Lower leg skin (tissue), 4 donors: ENCODE measurements around the gene EML6. TPM values are rescaled to one million over a fixed set of nuclear protein-coding genes. Genes with fewer than 3 reads are reported as not detected.

Experiments used
- DNase-seq, 2 donors: peaks; one replicate each; pipeline ENCODE4 v3.0.0-alpha.2; 2019; ENCODE audit warnings: low spot score in 2 of 2
- H3K4me3 ChIP-seq: fragments of 200-600 bp; sonication (generic); 2 replicates; pipeline ENCODE4 v1.5.1; 2017; ENCODE audit warnings: mild to moderate bottlenecking, low read depth; ENCODE audit not compliant: poor library complexity, severe bottlenecking
- POLR2A ChIP-seq, 2 donors: fragments of 450-650 bp; IDR thresholded peaks; one replicate each; pipeline ENCODE4 v1.6.1; 2016 to 2017; ENCODE audit warnings: antibody characterized with exemption in 2 of 2, mild to moderate bottlenecking in 1 of 2, moderate library complexity in 1 of 2
- WGBS, 2 donors: methylation state at CpG; one replicate each; pipeline ENCODE4 v1.1.5; 2018; 5-methylcytosine and 5-hydroxymethylcytosine counted together
- intact Hi-C: fragments of 100-400 bp; cut with DNase I; formaldehyde crosslinking; loops from one replicate; pipeline ENCODE4 v1.15.0; 2023; ENCODE audit warnings: low total_unique reads
- total RNA-seq, 4 donors: library from RNA; depleted of rRNA; stranded (reverse); fragments of >200 nt; gene quantifications; one replicate each; pipeline ENCODE4 v1.1.0, GENCODE V29; 2016
- TF ChIP-seq, protein P1 (sequence below), 3 donors: fragments of 450-650 bp; IDR thresholded peaks; one replicate each; pipeline ENCODE4 v1.5.1; 2016; ENCODE audit warnings: antibody characterized with exemption in 3 of 3, mild to moderate bottlenecking in 3 of 3, moderate library complexity in 2 of 3

The EML6 gene
- total RNA-seq, 4 donors from 2014 or later: 1.8 to 4.4 (median 3.3) TPM

DNA sequence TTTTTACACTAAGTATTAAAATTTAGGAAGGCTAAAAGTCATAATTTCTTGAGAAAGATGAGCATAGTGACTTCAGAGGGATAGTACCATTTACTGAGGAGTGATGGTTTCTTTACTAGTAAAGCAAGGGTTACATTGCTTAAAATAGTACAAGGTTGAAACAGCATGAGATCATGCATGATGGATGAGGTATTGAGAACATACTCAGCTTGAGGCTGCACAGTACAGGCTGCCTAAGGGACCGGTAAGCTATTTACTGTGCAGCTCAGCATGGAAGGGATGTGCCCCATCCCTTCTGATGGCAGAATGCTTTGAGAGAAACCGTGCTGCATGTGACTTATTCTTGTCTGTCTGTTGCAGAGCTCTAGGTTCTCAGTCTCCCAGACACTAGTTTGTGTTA is 122.1 kb downstream of the EML6 start:
- WGBS, 2 donors: 65% methylated on average over 2 of the region's 2 CpGs
- no peak overlapping the region for H3K4me3 ChIP-seq
- intact Hi-C loops: no loop called here
- TF ChIP-seq, protein P1, sequence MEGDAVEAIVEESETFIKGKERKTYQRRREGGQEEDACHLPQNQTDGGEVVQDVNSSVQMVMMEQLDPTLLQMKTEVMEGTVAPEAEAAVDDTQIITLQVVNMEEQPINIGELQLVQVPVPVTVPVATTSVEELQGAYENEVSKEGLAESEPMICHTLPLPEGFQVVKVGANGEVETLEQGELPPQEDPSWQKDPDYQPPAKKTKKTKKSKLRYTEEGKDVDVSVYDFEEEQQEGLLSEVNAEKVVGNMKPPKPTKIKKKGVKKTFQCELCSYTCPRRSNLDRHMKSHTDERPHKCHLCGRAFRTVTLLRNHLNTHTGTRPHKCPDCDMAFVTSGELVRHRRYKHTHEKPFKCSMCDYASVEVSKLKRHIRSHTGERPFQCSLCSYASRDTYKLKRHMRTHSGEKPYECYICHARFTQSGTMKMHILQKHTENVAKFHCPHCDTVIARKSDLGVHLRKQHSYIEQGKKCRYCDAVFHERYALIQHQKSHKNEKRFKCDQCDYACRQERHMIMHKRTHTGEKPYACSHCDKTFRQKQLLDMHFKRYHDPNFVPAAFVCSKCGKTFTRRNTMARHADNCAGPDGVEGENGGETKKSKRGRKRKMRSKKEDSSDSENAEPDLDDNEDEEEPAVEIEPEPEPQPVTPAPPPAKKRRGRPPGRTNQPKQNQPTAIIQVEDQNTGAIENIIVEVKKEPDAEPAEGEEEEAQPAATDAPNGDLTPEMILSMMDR (IDR thresholded peaks at IDR 0.05): no peak
- no peak for DNase-seq

DNA sequence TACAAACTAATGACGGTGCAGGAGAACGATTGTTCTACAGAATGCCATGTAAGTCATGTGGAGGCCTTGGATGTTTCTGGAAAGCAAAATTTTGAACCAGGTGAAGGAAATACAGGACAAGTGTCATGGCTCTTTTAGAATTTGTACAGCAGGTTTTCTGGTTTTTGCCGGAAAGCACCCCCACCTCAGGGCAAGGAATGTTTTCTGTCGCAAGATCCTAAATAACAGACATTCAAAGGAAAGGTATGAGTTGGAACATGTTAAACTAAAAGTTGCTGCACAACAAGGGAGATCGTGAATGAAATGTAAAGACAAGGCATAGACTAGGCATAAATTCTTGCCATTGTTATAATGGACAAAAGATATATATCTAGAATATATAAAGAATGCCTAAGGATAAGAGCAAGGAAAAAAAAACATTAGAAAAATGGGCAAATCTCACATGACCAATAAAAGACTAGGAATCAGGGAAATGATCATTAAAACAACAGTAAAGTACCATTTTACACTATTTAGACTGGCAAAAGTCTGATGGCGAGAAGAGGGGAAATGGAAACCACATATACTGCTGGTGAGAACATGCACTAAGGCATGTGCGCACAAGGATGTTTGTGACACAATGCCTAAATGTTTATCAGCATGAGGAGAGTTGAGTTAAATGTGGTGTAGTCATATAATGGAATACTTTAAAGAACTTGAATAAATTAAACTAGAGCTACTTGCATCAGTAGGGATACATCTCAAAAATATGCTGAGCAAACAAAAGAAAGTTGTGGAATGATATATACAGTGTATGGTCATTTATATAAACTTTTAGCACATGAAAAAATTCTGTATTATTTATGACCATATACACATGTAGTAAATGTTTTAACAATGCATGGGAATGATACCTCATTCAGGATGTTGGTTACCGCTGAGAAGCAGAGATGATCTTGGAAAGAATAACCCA is 127.0 kb downstream of the EML6 start:
- no peak overlapping the region for H3K4me3 ChIP-seq
- no peak for TF ChIP-seq POLR2A (IDR thresholded peaks at IDR 0.05)
- TF ChIP-seq, protein P1 (IDR thresholded peaks at IDR 0.05): no peak
- no peak for DNase-seq
- 75% methylated on average over 8 of the region's 8 CpGs for WGBS, 2 donors
- intact Hi-C loops: no loop called here

DNA sequence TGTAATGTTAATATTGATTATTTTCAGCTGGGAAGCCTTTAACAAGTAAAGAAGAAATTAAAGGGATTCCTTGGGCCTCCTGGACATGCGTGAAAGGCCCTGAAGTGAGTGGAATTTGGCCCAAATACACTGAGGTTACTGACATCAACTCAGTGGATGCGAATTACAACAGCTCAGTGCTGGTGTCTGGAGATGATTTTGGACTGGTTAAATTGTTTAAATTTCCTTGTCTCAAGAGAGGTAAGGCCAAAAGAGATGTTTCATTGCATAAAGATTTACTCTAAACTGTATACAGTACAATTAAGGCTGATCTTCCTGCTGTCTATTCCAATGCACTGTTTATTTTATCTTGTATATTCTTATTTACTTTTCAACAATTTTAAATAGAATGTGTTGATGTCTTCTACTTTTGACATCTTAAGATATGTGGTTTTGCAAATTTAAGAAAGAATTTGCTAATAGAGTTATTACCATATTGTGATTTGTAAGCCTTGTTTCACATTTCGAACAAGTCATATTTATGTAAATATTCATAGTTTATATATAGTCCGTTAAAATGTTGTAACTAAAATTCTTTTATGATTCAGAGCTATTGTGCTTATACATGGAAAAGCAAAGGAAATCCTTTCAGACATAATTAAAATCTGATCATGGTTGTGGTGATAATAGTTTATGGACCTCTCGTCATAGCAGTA is 130.3 kb downstream of the EML6 start:
- WGBS, 2 donors: 91 to 94% methylated on average over 5 of the region's 5 CpGs
- intact Hi-C loops: no loop called here
- DNase-seq: no peak
- TF ChIP-seq, protein P1 (IDR thresholded peaks at IDR 0.05): no peak
- TF ChIP-seq POLR2A (IDR thresholded peaks at IDR 0.05): no peak
- no peak overlapping the region for H3K4me3 ChIP-seq

DNA sequence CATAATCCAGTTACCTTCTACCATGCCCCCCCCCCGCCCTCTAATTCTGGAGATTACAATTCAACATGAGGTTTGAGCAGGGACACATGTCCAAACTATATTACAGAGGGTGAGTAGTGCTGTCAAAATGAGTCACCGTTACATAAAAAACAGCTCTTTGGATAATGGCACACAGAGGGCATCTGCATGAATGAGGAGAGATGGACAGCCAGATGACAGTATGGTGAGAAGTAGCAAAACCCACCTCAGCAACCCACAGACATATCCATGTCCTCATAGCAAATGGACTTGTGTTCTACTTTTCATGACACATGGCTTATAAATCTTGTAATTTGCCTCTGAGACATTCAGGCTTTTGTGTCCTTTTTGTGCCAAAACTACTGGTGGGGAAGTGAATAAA is 132.0 kb downstream of the EML6 start:
- 92 to 100% methylated on average over 2 of the region's 2 CpGs for WGBS, 2 donors
- DNase-seq: no peak
- intact Hi-C loops: no loop called here
- H3K4me3 ChIP-seq: no peak overlapping the region
- TF ChIP-seq, protein P1 (IDR thresholded peaks at IDR 0.05): no peak
- no peak for TF ChIP-seq POLR2A (IDR thresholded peaks at IDR 0.05)

DNA sequence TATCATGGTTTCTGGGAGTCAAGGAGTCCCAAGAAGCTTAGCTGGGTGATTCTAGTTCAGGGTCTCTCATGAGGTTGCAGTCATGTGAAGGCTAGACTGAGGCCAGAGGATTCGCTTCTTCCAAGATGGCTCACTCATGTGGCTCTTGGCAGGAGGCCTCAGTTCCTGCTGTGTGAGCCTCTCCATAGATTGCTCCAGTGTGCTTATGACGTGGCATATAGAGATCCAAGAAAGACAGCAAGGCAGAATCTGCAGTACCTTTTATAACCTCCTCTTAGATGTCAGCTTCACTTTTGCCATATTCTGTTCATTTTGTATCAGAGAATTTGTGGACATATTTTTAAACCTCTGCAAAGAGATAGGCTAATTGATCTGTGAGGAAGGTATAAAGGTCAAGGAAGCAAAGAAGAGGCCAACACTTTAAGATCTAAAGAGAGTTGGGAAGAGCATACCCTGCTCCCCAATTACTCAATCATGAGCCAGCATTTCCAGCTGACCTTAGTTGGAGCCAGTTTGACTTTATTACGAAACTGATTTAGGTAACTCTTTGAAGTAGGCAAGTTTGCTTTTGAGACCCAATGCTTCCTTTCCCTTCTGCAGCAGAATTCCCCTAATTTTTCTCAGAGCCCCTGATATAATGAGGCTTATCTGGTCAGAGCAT is 134.7 kb downstream of the EML6 start:
- intact Hi-C loops: no loop called here
- WGBS, 2 donors: 50 to 61% methylated on average over 3 of the region's 3 CpGs

More for the DNA sequence above, 134.7 kb downstream of the EML6 start:
- no peak overlapping the region for H3K4me3 ChIP-seq
- no peak for DNase-seq
- TF ChIP-seq, protein P1 (IDR thresholded peaks at IDR 0.05): no peak
- no peak for TF ChIP-seq POLR2A (IDR thresholded peaks at IDR 0.05)
